ENCODE results near the gene UBL7. TPM values are rescaled to one million over a fixed set of nuclear protein-coding genes. Genes with fewer than 3 reads are reported as not detected.

UBL7 gene
- total and polyA plus RNA-seq, 2 of the 8 experiments (the other 6 are each of a cell fraction or from before 2014, with no cell fraction given), result 71.5 to 183 TPM

GRCh38 chr15:74405823-74406222 lies 55.1 kb downstream of the UBL7 start (continued):
- TF ChIP-seq RNF2 (IDR thresholded peaks at IDR 0.05; ENCODE audit: borderline replicate concordance, low read depth, low read length, missing control alignments, poor library complexity, severe bottlenecking) (no peak), FOSL1 (IDR thresholded peaks at IDR 0.05; ENCODE audit: insufficient read depth, low read depth, low read length) (no peak)

All from H1 (cell line).